Measurements from ENCODE around the gene MRTFA. TPM values are rescaled to one million over a fixed set of nuclear protein-coding genes. Genes with fewer than 3 reads are reported as not detected.

Gene MRTFA
- total RNA-seq, 2 experiments from 2014 or later = 55.3 to 58.9 TPM

- DNase-seq = no peak
- peaks cover 60% of the 10 kb centered on the region for H3K4me1 Mint-ChIP-seq (ENCODE audit: low read depth)
- intact Hi-C loops (cut with DNase I, micrococcal nuclease) = no loop called here
- POLR2A ChIA-PET = interaction anchor here (0.6 kb wide), 1 partner anchor 15 kb away, joined by 3 read pairs; no protein-coding TSS in a partner anchor
- no peaks in the 10 kb centered on the region for H3K9me3 Mint-ChIP-seq
- ATAC-seq (ENCODE audit: poor library complexity) = no peak
- H3K27ac ChIP-seq (ENCODE audit: low read depth in 1 of 2, low read length in 2 of 2) = no peak overlapping the region
- H3K36me3 ChIP-seq (ENCODE audit: insufficient read depth, low read length) = no peaks in the 10 kb centered on the region
- CTCF ChIA-PET = interaction anchor here (1.6 to 1.8 kb wide), 2 partner anchors 9 to 12 kb away, joined by 3 read pairs; no protein-coding TSS in a partner anchor
- H3K27ac Mint-ChIP-seq = no peak overlapping the region
- H3K4me3 Mint-ChIP-seq = no peak overlapping the region
- TF ChIP-seq CTCF (IDR thresholded peaks at IDR 0.05) = no peak
- no peaks in the 10 kb centered on the region for H3K9me3 ChIP-seq (ENCODE audit: control insufficient read depth in 1 of 2, insufficient read depth in 1 of 2, low read length in 2 of 2)
- H3K27me3 ChIP-seq (ENCODE audit: control insufficient read depth in 1 of 2, insufficient read depth in 2 of 2, low read length in 2 of 2) = no peaks in the 10 kb centered on the region
- peaks cover 5% of the 10 kb centered on the region for H3K36me3 Mint-ChIP-seq (ENCODE audit: low read depth)
- H3K4me3 ChIP-seq (ENCODE audit: low read length) = no peak overlapping the region
- H3K27me3 Mint-ChIP-seq = no peaks in the 10 kb centered on the region
- peaks cover 7% of the 10 kb centered on the region for H3K4me1 ChIP-seq (ENCODE audit: insufficient read depth, low read length)
Measured at GRCh38 chr22:40611606-40612005, 24.9 kb downstream of the MRTFA start.

GRCh38 chr22:40610329-40610850 is 26.1 kb downstream of the MRTFA start:
- Mint-ChIP-seq H3K27me3 (no peaks in the 10 kb centered on the region), H3K36me3 (ENCODE audit: low read depth) (peaks cover 5% of the 10 kb centered on the region), H3K27ac (no peak overlapping the region), H3K4me1 (ENCODE audit: low read depth) (peaks cover 65% of the 10 kb centered on the region), H3K4me3 (no peak overlapping the region), H3K9me3 (no peaks in the 10 kb centered on the region)
- CTCF ChIA-PET = no interaction called here
- TF ChIP-seq CTCF (IDR thresholded peaks at IDR 0.05) = no peak
- POLR2A ChIA-PET = interaction anchor here (0.8 kb wide), 1 partner anchor 191 kb away, joined by 4 read pairs; no protein-coding TSS in a partner anchor
- DNase-seq = no peak
- Histone ChIP-seq H3K4me3 (ENCODE audit: low read length) (no peak overlapping the region), H3K36me3 (ENCODE audit: insufficient read depth, low read length) (no peaks in the 10 kb centered on the region), H3K9me3 (ENCODE audit: control insufficient read depth in 1 of 2, insufficient read depth in 1 of 2, low read length in 2 of 2) (no peaks in the 10 kb centered on the region), H3K27me3 (ENCODE audit: control insufficient read depth in 1 of 2, insufficient read depth in 2 of 2, low read length in 2 of 2) (no peaks in the 10 kb centered on the region), H3K4me1 (ENCODE audit: insufficient read depth, low read length) (peaks cover 7% of the 10 kb centered on the region), H3K27ac (ENCODE audit: low read depth in 1 of 2, low read length in 2 of 2) (no peak overlapping the region)
- ATAC-seq (ENCODE audit: poor library complexity) = no peak
- intact Hi-C loops (cut with DNase I, micrococcal nuclease) = no loop called here

- no peak overlapping the region for H3K4me3 Mint-ChIP-seq
- Histone ChIP-seq H3K4me3 (ENCODE audit: low read length) (no peak overlapping the region), H3K4me1 (ENCODE audit: insufficient read depth, low read length) (peaks cover 7% of the 10 kb centered on the region), H3K9me3 (ENCODE audit: control insufficient read depth in 1 of 2, insufficient read depth in 1 of 2, low read length in 2 of 2) (no peaks in the 10 kb centered on the region), H3K27me3 (ENCODE audit: control insufficient read depth in 1 of 2, insufficient read depth in 2 of 2, low read length in 2 of 2) (no peaks in the 10 kb centered on the region), H3K27ac (ENCODE audit: low read depth in 1 of 2, low read length in 2 of 2) (no peak overlapping the region), H3K36me3 (ENCODE audit: insufficient read depth, low read length) (no peaks in the 10 kb centered on the region)
- peaks cover 65% of the 10 kb centered on the region for H3K4me1 Mint-ChIP-seq (ENCODE audit: low read depth)
- CTCF ChIA-PET = no interaction called here
- no peaks in the 10 kb centered on the region for H3K9me3 Mint-ChIP-seq
- ATAC-seq (ENCODE audit: poor library complexity) (no peak), DNase-seq (no peak)
- no peak overlapping the region for H3K27ac Mint-ChIP-seq
- no peaks in the 10 kb centered on the region for H3K27me3 Mint-ChIP-seq
- intact Hi-C loops (cut with DNase I, micrococcal nuclease) = no loop called here
- H3K36me3 Mint-ChIP-seq (ENCODE audit: low read depth) = no peaks in the 10 kb centered on the region
- TF ChIP-seq CTCF (IDR thresholded peaks at IDR 0.05) = no peak
- POLR2A ChIA-PET = interaction anchor here (0.7 kb wide), 2 partner anchors 29 to 67 kb away, joined by 3 to 4 read pairs; no protein-coding TSS in a partner anchor
Measured at GRCh38 chr22:40609216-40609615, 27.3 kb downstream of the MRTFA start.

Data from CD4-positive, alpha-beta T cell (primary cell).